Thyroid gland (tissue), 4 donors: ENCODE measurements around the gene PSMD12.

Source experiments
- POLR2A ChIP-seq, 2 donors: fragments of 450-650 bp; IDR thresholded peaks; one replicate each; pipeline ENCODE4 v1.6.1; 2017; ENCODE audit warnings: antibody characterized with exemption in 2 of 2, mild to moderate bottlenecking in 2 of 2, moderate library complexity in 1 of 2
- TF ChIP-seq, protein P1 (sequence below), 6 experiments: fragments of 200-600 bp in 3 of 6; fragments of 450-650 bp in 3 of 6; sonication (generic) in 3 of 6; IDR thresholded peaks; one replicate each; pipeline ENCODE4 v1.5.1; 2016 to 2019; ENCODE audit warnings: antibody characterized with exemption in 6 of 6, mild to moderate bottlenecking in 2 of 6, inconsistent platforms in 1 of 6, moderate library complexity in 1 of 6

DNA sequence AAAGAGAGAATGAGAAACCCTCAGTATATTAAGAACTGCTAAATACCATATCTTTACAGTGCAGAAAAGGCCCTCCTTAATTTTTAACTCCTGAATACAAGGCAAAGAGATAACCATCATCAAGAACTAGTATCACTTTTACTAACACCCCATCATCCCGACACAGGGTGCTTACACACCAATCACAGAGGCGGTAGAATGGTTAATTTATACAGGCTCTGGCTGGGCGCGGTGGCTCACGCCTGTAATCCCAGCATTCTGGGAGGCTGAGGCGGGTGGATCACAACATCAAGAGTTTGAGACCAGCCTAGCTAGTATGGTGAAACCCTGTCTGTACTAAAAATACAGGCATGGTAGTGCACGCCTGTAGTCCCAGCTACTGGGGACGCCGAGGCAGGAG is 4.2 kb downstream of the PSMD12 start:
- TF ChIP-seq, protein P1, sequence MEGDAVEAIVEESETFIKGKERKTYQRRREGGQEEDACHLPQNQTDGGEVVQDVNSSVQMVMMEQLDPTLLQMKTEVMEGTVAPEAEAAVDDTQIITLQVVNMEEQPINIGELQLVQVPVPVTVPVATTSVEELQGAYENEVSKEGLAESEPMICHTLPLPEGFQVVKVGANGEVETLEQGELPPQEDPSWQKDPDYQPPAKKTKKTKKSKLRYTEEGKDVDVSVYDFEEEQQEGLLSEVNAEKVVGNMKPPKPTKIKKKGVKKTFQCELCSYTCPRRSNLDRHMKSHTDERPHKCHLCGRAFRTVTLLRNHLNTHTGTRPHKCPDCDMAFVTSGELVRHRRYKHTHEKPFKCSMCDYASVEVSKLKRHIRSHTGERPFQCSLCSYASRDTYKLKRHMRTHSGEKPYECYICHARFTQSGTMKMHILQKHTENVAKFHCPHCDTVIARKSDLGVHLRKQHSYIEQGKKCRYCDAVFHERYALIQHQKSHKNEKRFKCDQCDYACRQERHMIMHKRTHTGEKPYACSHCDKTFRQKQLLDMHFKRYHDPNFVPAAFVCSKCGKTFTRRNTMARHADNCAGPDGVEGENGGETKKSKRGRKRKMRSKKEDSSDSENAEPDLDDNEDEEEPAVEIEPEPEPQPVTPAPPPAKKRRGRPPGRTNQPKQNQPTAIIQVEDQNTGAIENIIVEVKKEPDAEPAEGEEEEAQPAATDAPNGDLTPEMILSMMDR (IDR thresholded peaks at IDR 0.05), result no peak
- TF ChIP-seq POLR2A (IDR thresholded peaks at IDR 0.05), result no peak
